Hepatocyte (in vitro differentiated cells): ENCODE data around the gene C8A.

Experiments
- CTCF ChIP-seq: fragments of 200-600 bp; sonication (generic); IDR thresholded peaks from 2 replicates; pipeline ENCODE4 v1.5.1; 2016; ENCODE audit warnings: antibody characterized with exemption, mild to moderate bottlenecking; ENCODE audit not compliant: poor library complexity
- EZH2 ChIP-seq: fragments of 200-600 bp; sonication (generic); IDR thresholded peaks from 2 replicates; pipeline ENCODE4 v1.6.1; 2016; ENCODE audit warnings: antibody characterized with exemption, mild to moderate bottlenecking, borderline replicate concordance
- EZH2phosphoT487 ChIP-seq: fragments of 200-600 bp; sonication (generic); IDR thresholded peaks from one replicate; pipeline ENCODE4 v1.6.1; 2018; ENCODE audit warnings: antibody characterized with exemption, mild to moderate bottlenecking, low read depth, moderate library complexity; ENCODE audit not compliant: unreplicated experiment, severe bottlenecking

- TF ChIP-seq CTCF (no peak), EZH2 (no peak), EZH2phosphoT487 (no peak)
These were observed 12.9 kb downstream of the C8A start for GRCh38 chr1:56867491-56867890.
